ENCODE measurements around the gene PRKCH.

Gene PRKCH

DNA sequence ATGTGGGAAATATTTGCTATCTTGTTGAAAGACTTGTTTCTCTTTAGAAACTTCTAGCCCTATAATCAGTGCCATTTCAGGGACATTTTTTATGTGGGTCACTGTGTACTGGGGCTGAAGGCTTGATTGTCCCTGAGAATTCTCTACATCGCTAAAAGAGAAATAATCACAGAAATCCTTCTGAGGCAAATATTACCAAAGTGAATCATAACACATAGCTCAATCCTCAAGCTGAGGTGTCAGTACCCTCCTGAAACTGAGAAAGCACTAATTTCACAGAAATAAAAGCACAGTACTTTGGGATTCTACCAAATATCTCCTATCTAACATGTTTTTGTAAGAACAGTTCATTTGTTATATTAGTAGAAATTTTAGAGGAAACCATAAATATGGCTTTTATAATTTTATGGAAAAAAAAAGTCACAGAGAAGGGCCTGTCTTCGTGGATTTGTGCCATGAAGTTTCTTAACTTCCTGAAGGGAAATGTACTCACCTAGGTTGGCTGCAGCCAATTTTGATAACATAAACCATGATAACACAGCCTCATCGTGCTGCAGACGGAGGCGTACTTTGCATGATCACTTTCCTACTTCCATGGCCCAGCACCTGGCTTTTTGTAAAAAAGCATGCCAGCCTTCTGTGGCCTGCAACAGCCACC is 210.2 kb downstream of the PRKCH start:
- TF ChIP-seq, protein P1, sequence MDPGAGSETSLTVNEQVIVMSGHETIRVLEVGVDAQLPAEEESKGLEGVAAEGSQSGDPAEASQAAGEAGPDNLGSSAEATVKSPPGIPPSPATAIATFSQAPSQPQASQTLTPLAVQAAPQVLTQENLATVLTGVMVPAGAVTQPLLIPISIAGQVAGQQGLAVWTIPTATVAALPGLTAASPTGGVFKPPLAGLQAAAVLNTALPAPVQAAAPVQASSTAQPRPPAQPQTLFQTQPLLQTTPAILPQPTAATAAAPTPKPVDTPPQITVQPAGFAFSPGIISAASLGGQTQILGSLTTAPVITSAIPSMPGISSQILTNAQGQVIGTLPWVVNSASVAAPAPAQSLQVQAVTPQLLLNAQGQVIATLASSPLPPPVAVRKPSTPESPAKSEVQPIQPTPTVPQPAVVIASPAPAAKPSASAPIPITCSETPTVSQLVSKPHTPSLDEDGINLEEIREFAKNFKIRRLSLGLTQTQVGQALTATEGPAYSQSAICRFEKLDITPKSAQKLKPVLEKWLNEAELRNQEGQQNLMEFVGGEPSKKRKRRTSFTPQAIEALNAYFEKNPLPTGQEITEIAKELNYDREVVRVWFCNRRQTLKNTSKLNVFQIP (CRISPR knock-in tag; IDR thresholded peaks at IDR 0.05; ENCODE audit: borderline replicate concordance, low read depth), result no peak
- TF ChIP-seq ZFP3 (CRISPR knock-in tag; IDR thresholded peaks at IDR 0.05) (no peak), GLIS3 (CRISPR knock-in tag; IDR thresholded peaks at IDR 0.05) (no peak), ISL1 (CRISPR knock-in tag; IDR thresholded peaks at IDR 0.05) (no peak), BACH2 (CRISPR knock-in tag; IDR thresholded peaks at IDR 0.05; ENCODE audit: borderline replicate concordance) (no peak), CSDC2 (CRISPR knock-in tag; IDR thresholded peaks at IDR 0.05) (no peak)
- TF ChIP-seq, protein P2, sequence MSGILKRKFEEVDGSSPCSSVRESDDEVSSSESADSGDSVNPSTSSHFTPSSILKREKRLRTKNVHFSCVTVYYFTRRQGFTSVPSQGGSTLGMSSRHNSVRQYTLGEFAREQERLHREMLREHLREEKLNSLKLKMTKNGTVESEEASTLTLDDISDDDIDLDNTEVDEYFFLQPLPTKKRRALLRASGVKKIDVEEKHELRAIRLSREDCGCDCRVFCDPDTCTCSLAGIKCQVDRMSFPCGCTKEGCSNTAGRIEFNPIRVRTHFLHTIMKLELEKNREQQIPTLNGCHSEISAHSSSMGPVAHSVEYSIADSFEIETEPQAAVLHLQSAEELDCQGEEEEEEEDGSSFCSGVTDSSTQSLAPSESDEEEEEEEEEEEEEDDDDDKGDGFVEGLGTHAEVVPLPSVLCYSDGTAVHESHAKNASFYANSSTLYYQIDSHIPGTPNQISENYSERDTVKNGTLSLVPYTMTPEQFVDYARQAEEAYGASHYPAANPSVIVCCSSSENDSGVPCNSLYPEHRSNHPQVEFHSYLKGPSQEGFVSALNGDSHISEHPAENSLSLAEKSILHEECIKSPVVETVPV (CRISPR knock-in tag; IDR thresholded peaks at IDR 0.05), result no peak
- TF ChIP-seq, protein P3, sequence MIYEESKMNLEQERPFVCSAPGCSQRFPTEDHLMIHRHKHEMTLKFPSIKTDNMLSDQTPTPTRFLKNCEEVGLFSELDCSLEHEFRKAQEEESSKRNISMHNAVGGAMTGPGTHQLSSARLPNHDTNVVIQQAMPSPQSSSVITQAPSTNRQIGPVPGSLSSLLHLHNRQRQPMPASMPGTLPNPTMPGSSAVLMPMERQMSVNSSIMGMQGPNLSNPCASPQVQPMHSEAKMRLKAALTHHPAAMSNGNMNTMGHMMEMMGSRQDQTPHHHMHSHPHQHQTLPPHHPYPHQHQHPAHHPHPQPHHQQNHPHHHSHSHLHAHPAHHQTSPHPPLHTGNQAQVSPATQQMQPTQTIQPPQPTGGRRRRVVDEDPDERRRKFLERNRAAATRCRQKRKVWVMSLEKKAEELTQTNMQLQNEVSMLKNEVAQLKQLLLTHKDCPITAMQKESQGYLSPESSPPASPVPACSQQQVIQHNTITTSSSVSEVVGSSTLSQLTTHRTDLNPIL (CRISPR knock-in tag; IDR thresholded peaks at IDR 0.05; ENCODE audit: low read depth), result no peak
- TF ChIP-seq, protein P4, sequence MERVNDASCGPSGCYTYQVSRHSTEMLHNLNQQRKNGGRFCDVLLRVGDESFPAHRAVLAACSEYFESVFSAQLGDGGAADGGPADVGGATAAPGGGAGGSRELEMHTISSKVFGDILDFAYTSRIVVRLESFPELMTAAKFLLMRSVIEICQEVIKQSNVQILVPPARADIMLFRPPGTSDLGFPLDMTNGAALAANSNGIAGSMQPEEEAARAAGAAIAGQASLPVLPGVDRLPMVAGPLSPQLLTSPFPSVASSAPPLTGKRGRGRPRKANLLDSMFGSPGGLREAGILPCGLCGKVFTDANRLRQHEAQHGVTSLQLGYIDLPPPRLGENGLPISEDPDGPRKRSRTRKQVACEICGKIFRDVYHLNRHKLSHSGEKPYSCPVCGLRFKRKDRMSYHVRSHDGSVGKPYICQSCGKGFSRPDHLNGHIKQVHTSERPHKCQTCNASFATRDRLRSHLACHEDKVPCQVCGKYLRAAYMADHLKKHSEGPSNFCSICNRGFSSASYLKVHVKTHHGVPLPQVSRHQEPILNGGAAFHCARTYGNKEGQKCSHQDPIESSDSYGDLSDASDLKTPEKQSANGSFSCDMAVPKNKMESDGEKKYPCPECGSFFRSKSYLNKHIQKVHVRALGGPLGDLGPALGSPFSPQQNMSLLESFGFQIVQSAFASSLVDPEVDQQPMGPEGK (CRISPR knock-in tag; IDR thresholded peaks at IDR 0.05; ENCODE audit: borderline replicate concordance), result no peak
- ATAC-seq, result no peak

DNA sequence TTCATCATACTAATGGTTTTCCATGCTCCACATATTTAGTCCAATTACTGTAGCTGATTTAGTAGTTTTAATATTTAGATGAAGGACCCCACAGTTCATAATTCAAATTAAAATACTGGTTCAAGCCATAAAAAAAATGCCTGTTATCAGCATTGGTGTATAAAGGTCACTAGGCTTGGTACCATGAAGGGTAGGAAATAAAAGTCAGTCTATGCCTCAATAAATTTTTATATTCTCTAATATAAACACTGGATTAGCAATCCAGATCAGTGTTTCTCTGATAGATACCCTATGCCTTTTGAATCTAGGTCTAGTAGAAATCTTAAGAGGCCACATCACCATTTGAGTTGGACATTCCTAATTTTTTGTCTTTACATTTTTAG is 210.7 kb downstream of the PRKCH start:
- TF ChIP-seq SNAI2 (CRISPR knock-in tag; IDR thresholded peaks at IDR 0.05), result no peak
- TF ChIP-seq CSDC2 (CRISPR knock-in tag; IDR thresholded peaks at IDR 0.05), result no peak
- no peak for TF ChIP-seq OSR1 (CRISPR knock-in tag; IDR thresholded peaks at IDR 0.05)
- TF ChIP-seq, protein P3 (CRISPR knock-in tag; IDR thresholded peaks at IDR 0.05; ENCODE audit: low read depth), result no peak
- TF ChIP-seq PPARA (CRISPR knock-in tag; IDR thresholded peaks at IDR 0.05; ENCODE audit: borderline replicate concordance), result no peak
- no peak for TF ChIP-seq TOX (CRISPR knock-in tag; IDR thresholded peaks at IDR 0.05; ENCODE audit: borderline replicate concordance)
- no peak for TF ChIP-seq ZC3H10 (CRISPR knock-in tag; IDR thresholded peaks at IDR 0.05)
- no peak for TF ChIP-seq BACH2 (CRISPR knock-in tag; IDR thresholded peaks at IDR 0.05; ENCODE audit: borderline replicate concordance)
- TF ChIP-seq ZFP30 (CRISPR knock-in tag; IDR thresholded peaks at IDR 0.05), result no peak
- no peak for TF ChIP-seq ISL1 (CRISPR knock-in tag; IDR thresholded peaks at IDR 0.05)
- TF ChIP-seq, protein P4 (CRISPR knock-in tag; IDR thresholded peaks at IDR 0.05; ENCODE audit: borderline replicate concordance), result no peak

DNA sequence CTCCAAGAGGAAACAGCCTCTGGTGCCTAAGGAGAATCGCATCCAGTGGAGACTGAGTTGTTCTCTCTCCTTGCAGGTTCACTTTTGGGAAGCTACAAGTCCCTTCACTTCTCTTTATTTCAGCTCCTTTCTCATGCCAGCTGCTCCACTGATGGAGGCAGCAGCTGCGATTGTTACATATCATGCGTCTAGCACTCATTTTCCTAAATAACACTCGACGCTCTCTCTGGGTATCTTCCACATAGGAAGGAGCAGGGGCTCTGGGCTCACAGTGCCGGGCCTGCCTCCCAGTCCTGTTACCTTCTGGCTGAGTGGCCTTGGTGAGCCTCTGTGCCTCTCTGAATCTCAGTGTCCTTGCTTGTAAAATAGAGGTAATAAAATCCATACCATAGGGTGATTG is 211.4 kb downstream of the PRKCH start:
- ATAC-seq, result no peak
- TF ChIP-seq ZC3H10 (CRISPR knock-in tag; IDR thresholded peaks at IDR 0.05) (no peak), ARNTL (CRISPR knock-in tag; IDR thresholded peaks at IDR 0.05; ENCODE audit: borderline replicate concordance, low read depth) (no peak), ZFP30 (CRISPR knock-in tag; IDR thresholded peaks at IDR 0.05) (no peak), CSDC2 (CRISPR knock-in tag; IDR thresholded peaks at IDR 0.05) (no peak)
- TF ChIP-seq, protein P2 (CRISPR knock-in tag; IDR thresholded peaks at IDR 0.05), result no peak

More for the DNA sequence above, 210.7 kb downstream of the PRKCH start:
- ATAC-seq, result no peak

Data from SK-N-SH treated with all-trans-retinoic acid at 6 μM for 48 hours (cell line).